ENCODE data around the gene SPINK8.
"Not testable (repeated sequence)": the region's sequence is repeated elsewhere in the genome, so short reads cannot be mapped to it uniquely, and the experiment has no call there.

The SPINK8 gene

DNA sequence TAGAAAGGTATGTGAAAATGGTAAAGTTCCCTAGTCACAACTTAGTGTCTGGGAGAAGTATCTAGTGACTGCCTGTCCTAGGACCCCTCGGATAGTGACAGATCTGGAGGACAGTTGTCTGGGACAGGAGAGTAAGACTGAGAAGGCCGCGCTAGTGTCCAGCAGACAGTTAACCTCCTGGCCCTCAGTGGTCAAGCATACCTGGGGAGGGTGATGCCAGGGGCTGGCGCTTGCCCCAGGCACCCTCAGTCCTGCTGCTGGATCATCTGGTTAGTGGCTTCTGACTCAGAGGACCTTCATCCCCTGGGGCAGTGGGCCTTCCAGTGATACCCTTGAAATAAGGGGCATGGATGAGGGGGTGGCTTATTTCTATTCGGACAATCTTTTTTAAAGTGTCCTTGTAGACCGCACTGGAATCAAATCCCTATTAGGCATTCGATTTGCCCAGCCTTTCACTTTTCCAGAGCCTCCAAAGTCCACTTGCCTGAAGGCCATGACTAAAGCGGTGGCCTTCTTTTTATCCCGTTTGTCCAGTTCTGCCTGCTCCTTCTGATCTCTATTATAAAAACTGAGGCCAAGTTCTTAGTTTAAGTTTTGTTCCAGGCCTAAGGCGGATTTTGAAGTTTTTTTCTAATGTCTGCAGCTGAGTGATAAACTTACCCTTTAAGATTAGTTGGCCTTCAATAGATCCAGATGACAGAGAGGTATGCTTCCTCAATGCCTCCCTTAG, 1.6 kb downstream of the SPINK8 start:
- DNase-seq (ENCODE audit: low read depth) = not testable (repeated sequence)

DNA sequence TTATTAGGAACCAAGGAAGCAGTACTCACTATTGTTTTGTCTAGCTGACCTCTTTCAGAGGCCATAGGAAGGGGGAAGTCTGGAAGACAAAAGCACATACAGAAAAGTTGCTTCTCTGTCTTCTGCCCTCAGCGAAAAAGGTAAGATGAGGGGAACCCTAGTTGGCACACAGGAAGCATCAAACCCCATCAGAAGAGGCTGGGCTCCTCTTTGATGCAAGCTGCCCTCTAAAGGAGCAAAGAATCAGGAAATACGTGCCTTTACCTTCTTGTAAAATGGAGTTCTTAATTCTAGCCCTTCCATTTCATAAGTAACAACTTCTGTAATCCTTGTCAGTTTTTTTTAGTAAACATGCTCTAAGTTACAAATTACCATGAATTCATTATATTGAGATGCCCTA, 12.5 kb downstream of the SPINK8 start:
- no peak for DNase-seq (ENCODE audit: low read depth)

DNA sequence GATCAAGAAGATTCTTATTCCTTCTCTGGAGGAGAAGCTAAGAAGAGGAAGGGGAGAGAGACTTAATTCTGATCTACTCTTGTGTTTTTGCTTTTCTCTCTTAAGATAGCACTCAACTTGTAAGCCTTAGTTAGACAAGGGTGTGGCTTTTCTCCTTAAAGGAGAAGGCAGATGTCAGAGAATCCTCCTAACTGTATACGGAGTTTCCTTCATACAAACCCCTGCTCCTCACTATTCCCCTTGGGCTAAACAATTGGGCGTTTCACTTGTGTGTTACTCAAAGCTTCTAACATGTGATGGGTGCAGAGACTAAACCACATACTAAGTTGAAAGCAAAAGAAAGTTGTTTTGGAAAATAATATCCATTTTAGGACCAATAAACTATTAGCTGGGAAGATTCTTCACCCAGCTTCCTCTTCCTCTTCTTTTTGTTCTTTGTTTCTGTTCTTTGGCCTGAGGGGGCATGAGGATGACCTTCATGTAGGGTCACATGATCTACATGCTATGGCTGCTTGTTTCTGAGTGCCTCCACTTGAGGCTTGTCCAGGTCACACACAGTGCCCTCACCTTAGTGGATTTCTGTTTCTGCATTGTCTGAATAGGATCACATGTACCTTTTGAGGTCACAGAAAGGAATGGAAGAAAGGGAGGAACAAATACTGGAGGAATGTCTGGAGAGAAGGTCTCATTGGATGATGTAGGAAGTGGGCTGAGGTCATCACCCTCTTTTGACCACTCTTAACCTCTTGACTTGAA, 14.6 kb downstream of the SPINK8 start:
- DNase-seq (ENCODE audit: low read depth) = no peak

DNA sequence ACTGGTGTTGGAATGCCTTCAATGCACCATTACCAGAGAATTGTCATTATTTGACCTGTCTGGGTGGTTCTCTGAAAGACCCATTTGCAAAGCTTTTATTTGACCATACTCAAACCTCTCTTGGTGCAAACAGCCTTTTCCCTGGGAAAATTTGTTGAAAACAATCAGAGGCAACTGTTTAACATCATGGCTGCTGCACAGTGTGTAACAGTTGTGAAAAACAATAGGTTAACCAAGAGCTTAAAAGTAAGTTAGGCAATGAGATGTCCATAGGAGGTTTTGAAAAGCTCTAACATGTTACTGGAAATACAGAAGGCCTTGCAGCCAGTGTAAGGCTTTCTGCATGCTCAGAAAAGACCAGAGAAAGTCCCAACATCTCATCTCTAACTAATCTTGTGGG, 18.9 kb downstream of the SPINK8 start:
- no peak for DNase-seq (ENCODE audit: low read depth)

- no peak for DNase-seq (ENCODE audit: low read depth)
Observed at GRCh38 chr3:48306860-48307530, 26.5 kb downstream of the SPINK8 start.

DNA sequence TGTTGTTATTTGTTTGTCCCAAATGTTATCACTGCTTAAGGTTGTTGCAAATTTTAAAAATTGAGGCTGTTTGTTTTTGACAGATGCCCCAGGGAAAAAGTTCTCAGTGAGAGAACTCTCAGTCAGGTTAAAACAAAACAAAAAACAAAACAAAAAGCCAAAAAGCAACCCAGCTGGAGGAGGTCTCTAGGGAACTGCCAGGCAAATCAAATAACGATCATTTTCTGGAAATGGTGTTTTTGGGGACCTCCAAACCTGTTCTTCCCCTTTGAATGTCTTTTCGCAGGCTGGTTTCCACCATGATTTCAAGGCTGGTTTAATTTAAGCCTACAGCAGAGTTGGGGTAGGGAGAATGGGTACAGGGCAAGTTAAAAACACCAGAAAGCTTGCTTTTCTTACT, 27.2 kb downstream of the SPINK8 start:
- no peak for DNase-seq (ENCODE audit: low read depth)

DNA sequence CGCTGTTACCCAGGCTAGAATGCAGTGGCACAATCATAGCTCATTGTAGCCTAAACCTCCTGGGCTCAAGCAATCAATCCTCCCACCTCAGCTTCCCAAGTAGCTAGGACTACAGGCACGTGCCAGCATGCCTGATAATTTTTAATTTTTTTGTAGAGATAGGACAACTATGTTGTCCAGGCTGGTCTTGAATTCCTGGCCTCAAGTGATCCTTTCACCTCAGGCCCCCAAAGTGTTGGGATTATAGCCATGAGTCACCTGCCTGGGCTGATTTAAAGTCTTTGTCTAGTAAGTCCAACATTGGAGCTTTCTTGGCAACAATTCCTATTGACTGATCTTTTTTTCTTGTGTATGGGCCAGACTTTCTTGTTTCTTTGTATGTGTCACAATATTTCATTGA, 28.1 kb downstream of the SPINK8 start:
- no peak for DNase-seq (ENCODE audit: low read depth)

DNA sequence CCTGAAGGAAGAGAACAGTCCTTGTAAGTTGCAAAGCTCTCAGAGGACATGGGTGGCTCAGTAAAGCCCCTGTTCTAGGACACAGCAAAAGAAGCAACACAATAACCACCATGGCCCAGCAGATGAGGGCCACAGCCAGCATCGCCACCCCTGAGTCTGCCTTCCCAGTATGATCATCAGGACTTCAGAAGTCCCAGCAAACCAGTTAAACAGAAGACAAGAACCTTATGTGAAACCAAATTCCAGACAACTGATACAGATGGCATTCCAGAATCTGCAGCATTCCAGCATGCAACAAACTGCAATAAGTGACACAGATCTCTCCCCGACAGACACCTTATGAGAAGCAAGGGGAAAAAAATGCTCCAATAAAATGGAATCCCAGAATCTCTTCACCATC, 30.4 kb downstream of the SPINK8 start:
- no peak for DNase-seq (ENCODE audit: low read depth)

DNA sequence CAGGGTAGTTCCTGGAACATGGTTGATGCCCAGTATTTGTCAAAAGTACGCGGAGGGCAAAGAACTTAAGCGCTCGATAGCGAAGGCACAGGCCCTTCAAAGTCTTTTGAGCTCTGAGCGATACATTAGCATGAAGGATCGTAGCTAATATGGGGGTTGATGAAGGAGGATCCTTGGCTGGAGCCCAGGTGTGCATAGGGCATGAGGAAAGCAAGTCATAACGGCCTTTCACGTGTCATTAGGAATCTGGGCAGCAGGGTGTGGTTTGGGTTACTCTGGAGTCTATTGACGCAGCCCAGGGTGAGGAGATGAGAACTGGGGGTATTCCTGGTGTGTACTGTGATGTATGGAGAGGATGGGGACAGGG, 31.7 kb downstream of the SPINK8 start:
- no peak for DNase-seq (ENCODE audit: low read depth)

DNA sequence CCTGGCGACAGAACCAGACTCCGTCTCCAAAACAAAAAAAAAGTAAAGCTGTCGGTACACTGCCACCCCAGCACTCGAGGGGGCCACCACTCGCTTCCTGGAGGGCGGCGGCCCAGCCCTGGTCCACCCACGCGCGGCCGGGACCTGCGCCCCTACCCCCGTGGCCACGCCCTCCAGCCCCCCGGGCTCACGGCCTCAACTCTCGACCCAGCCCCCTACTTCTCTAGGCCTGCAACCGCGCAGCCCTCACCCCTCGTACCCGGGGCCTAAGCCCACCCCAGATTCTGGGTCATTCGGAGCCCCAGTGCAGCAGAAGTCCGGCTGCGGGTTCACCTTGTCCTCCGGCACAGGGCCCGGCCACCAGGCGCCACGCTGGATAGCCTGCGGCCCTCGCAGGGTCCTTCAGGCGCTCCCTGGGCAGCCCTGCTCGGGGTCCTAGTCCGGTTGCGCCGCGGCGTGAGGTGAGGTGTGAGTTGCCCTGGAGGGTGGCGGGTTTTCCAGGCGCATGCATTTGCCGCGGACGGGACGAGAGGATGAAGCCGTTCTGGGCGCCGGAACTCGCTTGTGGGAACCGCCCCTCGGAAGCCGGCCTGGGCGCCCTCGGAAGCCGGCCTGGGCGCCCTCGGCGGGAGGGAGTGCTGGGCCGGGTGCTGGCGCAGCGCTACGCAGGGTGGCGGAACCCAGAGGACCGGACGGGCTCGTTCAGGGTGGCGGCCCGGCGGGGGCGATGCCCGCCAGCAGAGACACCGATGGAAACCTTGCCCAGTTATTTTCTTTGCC, 32.3 kb downstream of the SPINK8 start, which contains the start of gene NME6:
Gene NME6 (minus strand): TSS at position 348 of the 780 bp plus-strand sequence.
- DNase-seq (ENCODE audit: low read depth) = peak; percentile 82

GRCh38 chr3:48299746-48300712, 33.4 kb downstream of the SPINK8 start:
- no peak for DNase-seq (ENCODE audit: low read depth)

DNA sequence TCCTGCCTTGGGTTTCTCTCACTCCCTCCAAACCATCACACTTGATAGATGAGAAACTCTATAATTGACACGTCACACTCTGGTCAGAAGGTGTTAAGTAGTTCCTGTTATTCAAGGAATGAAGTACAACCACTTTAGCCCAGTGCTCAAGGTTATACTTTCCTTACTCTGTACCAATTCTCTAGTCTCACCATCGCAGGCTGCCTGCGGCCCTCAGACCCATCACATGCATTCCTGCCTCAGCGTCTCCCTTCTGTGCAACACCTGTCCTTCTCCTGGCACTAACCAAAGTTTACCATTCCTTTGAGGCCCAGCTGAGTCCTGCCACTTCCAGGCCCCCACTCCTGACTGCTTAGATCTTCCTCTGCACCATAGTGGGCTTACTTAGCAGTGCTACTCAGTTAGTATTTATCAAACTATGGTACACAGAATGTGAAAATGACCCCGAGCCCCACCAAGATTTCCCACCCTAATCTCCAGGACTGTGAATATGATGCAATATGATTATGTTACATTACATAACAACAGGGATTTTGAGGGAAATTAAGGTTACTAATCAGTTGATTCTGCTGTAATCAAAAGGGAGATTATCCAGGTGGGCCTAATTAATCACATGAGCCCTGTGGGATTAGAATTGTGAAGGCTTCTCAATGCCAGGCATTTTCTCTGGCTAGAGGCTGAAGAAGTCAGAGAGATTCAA, 36.2 kb downstream of the SPINK8 start:
- no peak for DNase-seq (ENCODE audit: low read depth)

GRCh38 chr3:48296699-48297098, 36.8 kb downstream of the SPINK8 start:
- no peak for DNase-seq (ENCODE audit: low read depth)

DNA sequence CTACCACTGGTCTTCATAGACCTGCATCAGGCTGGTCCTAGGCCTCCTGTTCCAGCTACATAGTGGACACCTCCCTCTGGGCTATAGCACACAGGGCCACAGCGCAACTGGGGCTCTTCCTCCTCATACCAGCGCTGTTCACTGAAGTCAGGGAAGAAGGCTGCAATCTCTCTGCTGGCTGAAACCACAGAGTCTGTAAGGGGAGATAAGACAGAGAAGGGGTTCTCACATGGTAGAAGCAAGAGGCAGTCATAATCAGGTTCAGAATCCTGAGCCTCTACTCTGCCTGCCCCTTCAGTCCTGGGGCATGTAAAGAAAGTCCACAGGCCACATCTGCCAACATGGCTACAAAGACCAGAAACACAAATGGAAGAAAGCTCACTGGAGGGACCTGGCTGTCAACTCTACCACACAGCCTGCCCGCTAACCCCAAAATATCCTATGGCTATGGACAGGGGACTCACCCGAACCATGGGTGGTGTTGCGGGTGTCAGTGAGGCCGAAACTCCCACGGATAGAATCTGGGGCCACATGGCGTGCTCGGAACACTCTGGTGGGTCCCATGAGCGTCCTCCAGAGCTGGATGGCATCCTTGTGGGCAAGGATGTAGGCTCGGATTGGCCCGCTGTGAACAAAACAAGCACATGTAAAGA, 38.7 kb downstream of the SPINK8 start:
- no peak for DNase-seq (ENCODE audit: low read depth)

DNA sequence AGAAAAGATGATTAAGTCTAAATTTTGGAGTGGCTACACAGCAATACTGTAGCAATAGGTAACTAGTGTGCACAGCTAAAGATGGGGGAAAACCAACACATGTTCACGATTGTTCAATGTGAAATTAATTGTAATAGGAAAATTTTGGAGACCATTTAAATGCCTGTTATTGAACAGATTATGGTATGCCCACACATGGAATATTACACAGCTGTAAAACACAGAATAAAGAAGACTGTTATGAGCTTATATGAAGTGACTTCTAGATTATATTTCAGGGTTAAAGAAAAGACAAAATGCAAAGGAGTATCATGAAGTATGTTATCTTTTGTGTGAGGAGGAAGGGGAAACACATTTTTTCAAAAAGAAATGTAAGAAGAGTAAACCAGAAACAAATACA, 43.8 kb downstream of the SPINK8 start:
- DNase-seq (ENCODE audit: low read depth) = no peak

- no peak for DNase-seq (ENCODE audit: low read depth)
Observed at GRCh38 chr3:48287034-48287433, 46.4 kb downstream of the SPINK8 start.

DNA sequence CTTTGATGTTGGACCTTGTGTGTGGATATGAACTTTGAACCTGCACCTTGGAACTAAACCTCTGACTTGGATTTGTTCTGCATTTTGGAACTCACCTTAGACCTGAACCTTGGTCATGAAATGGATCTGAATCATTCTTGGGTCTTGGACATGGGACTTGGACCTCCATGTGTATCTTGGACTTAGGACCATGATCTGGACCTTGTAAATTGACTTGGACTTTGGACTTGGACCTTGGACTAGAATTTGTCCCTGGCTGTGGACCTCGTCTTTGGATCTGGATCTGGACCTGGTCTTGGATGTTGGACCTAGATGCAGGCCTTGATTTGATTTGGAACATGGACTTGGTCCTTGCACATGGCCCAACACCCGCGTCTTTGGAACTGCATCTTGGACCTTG, 47.2 kb downstream of the SPINK8 start:
- no peak for DNase-seq (ENCODE audit: low read depth)

- DNase-seq (ENCODE audit: low read depth) = no peak
Observed at GRCh38 chr3:48285675-48286074, 47.8 kb downstream of the SPINK8 start.

GRCh38 chr3:48285132-48285531, 48.3 kb downstream of the SPINK8 start:
- no peak for DNase-seq (ENCODE audit: low read depth)

DNA sequence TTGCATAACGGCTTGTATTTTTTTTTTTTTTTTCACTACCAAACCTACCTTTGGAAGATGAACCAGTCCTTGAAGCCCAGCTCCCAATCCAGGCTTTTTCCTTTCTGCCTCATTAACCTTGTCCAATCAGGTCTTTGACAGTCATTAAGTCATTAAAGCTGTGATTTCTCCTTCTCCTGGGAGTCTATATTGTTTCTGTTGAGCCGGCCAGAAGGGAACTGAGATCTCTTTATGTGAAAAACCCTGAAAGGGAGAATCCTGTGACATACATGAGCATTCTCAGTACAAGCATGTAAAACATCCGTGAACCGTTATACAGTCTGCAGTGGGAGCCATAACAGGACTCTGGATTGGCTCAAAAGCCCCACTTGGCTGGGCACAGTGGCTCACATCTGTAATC, 52.6 kb downstream of the SPINK8 start:
- no peak for DNase-seq (ENCODE audit: low read depth)
